Stimulated activated CD4-positive, alpha-beta T cell treated with anti-CD3 and anti-CD28 coated beads, Interleukin-1b, Interleukin-23, amount 100 ng/mL, for 4 hours (primary cell): ENCODE data around the gene PPRC1.
"Not testable (repeated sequence)": the region's sequence is repeated elsewhere in the genome, so short reads cannot be mapped to it uniquely, and the experiment has no call there.

Experiments
- DNase-seq, 2 donors: peaks; one replicate each; pipeline ENCODE4 v3.0.0-alpha.2; 2020; ENCODE audit warnings: low read depth in 2 of 2

Gene PPRC1

GRCh38 chr10:102188941-102189898, 56.4 kb downstream of the PPRC1 start:
- DNase-seq = not testable (repeated sequence)

- no peak for DNase-seq
These were observed 59.1 kb downstream of the PPRC1 start for GRCh38 chr10:102191956-102192355.

DNA sequence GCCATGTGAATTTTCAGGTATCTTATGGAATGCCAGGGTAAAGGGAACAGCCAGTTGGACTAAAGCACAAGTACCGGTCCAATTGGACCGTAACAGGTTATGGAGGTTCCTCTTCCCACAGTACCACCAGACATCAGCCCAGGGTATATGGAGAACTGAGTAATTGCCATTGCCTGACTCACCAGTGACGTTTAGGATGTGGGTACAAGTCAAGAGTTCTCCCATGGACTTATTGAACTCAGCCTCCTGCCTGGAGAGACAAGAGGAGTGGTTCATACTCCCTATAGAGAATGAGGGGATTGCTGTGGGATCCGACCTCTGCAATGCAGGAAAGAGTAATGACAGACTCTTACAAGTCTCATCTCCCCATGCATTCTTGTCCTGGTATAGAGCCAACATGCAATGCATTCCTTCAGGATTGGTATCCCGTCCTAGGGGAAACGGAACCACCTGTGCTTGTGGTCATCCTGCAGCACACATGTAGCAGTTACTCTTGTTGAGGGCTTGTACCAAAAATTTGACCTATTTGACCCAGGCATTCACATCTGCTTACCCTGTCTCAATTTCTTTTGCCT, 62.5 kb downstream of the PPRC1 start:
- DNase-seq = no peak

DNA sequence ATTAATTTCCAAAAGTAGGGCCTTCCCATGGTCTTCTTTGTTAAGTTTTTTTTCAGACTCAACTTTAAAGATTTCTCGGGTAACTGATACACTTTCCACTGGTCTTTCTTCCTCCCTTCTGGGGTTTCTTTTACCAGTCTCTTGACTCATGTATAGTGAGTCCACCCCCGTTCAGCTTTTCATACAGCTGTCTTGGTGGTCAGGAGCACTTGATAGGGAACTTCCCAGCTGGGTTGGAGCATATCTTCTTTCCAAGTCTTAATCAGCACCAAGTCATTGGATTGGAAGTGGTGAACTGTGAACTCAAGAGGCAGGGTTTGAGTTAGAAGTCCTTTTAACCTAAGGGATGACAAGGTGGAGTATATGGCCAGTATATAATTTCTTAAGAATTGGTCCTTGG, 64.1 kb downstream of the PPRC1 start:
- no peak for DNase-seq

- no peak for DNase-seq
These were observed 65.2 kb downstream of the PPRC1 start for GRCh38 chr10:102198027-102198426.
